ENCODE data around the gene TMEM204. TPM values are rescaled to one million over a fixed set of nuclear protein-coding genes. Genes with fewer than 3 reads are reported as not detected.

Gene TMEM204
- total RNA-seq, 6 donors from 2014 or later = 31.4 to 112 (median 48.4) TPM

GRCh38 chr16:1509307-1510221, 23.9 kb upstream of the TMEM204 start:
- WGBS, 2 donors = 65% methylated on average over 20 of the region's 44 CpGs; no CpG with 5 or more reads in 1 of the 2 donors
- DNase-seq = peak; percentile 43 to 73
- Histone ChIP-seq H3K27me3 (no peaks in the 10 kb centered on the region), H3K36me3 (peaks cover 0 to 52% (median 18%) of the 10 kb centered on the region in 4 donors), H3K4me1 (peaks cover 24 to 52% (median 27%) of the 10 kb centered on the region in 4 donors), H3K9me3 (peaks cover 0 to 6% (median 3%) of the 10 kb centered on the region in 4 donors), H3K27ac (peak overlapping the region; percentile 66 to 88 (median 82)), H3K4me3 (peak overlapping the region in 1 of 4 donors; percentile 12)
- TF ChIP-seq POLR2A (IDR thresholded peaks at IDR 0.05) (peak in 1 of 4 donors; percentile 16), POLR2AphosphoS5 (IDR thresholded peaks at IDR 0.05) (peak; percentile 16 to 80), EP300 (IDR thresholded peaks at IDR 0.05) (peak in 1 of 4 donors; percentile 3), CTCF (IDR thresholded peaks at IDR 0.05) (no peak)
- ATAC-seq (ENCODE audit: low FRiP score in 2 of 2) = no peak

GRCh38 chr16:1510272-1510671, 23.2 kb upstream of the TMEM204 start:
- WGBS, 2 donors = 78 to 80% methylated on average over 1 to 10 of the region's 10 CpGs
- no peak for DNase-seq

GRCh38 chr16:1510941-1511351, 22.5 kb upstream of the TMEM204 start:
- peak in 1 of 2 donors; percentile 81 for DNase-seq
- ATAC-seq (ENCODE audit: low FRiP score in 2 of 2) = no peak
- H3K4me3 ChIP-seq = no peak overlapping the region
- H3K27me3 ChIP-seq = no peaks in the 10 kb centered on the region
- TF ChIP-seq POLR2A (IDR thresholded peaks at IDR 0.05) = no peak
- no peak for TF ChIP-seq POLR2AphosphoS5 (IDR thresholded peaks at IDR 0.05)
- peaks cover 24 to 52% (median 27%) of the 10 kb centered on the region in 4 donors for H3K4me1 ChIP-seq
- peaks cover 0 to 6% (median 3%) of the 10 kb centered on the region in 4 donors for H3K9me3 ChIP-seq
- peaks cover 0 to 46% (median 15%) of the 10 kb centered on the region in 4 donors for H3K36me3 ChIP-seq
- 93 to 95% methylated on average over 21 to 26 of the region's 26 CpGs for WGBS, 2 donors
- peak overlapping the region in 2 of 4 donors; percentile 4 to 88 for H3K27ac ChIP-seq

More at GRCh38 chr16:1510272-1510671, 23.2 kb upstream of the TMEM204 start:
- Histone ChIP-seq H3K27me3 (no peaks in the 10 kb centered on the region), H3K27ac (peak overlapping the region; percentile 66 to 88 (median 82)), H3K36me3 (peaks cover 0 to 52% (median 18%) of the 10 kb centered on the region in 4 donors), H3K9me3 (peaks cover 0 to 6% (median 3%) of the 10 kb centered on the region in 4 donors), H3K4me1 (peaks cover 24 to 52% (median 27%) of the 10 kb centered on the region in 4 donors), H3K4me3 (no peak overlapping the region)
- no peak for TF ChIP-seq CTCF (IDR thresholded peaks at IDR 0.05)
- TF ChIP-seq POLR2A (IDR thresholded peaks at IDR 0.05) = no peak
- no peak for TF ChIP-seq POLR2AphosphoS5 (IDR thresholded peaks at IDR 0.05)
- no peak for TF ChIP-seq EP300 (IDR thresholded peaks at IDR 0.05)
- ATAC-seq (ENCODE audit: low FRiP score in 2 of 2) = no peak

DNA sequence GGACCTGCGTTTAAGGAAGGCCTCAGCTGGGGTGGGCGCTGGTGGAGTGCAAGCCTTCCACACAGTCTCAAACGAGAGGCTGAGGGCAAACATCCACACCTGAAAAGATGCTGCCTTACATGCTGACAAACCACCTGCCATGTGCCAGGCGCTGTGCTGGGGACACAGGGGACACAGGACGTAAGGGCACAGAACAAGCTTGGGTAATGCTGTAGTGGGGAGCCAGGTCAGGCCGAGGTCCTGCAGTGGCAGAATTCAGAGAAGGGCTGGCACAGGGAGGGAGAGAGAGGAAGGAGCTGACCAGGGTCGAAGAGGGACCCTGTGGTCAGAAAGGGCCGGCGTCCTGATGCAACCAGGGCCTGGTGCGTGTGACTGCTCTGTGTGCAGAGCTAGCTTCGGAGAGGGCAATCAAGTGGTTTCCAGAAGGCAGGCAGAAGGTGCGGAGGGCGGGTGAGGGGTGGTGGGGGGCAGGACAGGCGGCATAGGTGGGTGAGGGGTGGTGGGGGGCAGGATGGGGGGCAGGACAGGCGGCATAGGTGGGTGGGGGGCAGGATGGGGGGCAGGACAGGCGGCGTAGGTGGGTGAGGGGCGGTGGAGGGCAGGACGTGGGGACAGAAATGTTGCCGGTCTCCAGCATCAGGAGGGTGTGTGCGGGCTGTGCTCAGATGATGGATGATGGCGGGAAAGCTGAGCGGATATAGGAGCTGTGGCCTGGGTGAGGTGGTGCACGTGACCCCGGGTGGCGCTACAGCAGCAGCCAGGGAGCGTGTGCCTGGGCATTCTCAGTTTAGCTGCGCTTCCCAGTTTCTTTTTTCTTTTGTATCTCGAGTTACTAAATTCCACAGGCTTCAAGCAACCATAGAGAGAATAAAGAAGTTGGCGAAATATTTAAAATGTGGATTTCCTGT, 21.6 kb upstream of the TMEM204 start:
- Histone ChIP-seq H3K27ac (peak overlapping the region in 3 of 4 donors; percentile 12 to 88 (median 17)), H3K9me3 (peaks cover 0 to 6% (median 3%) of the 10 kb centered on the region in 4 donors), H3K36me3 (peaks cover 0 to 36% (median 11%) of the 10 kb centered on the region in 4 donors), H3K4me1 (peaks cover 24 to 52% (median 27%) of the 10 kb centered on the region in 4 donors), H3K4me3 (no peak overlapping the region), H3K27me3 (no peaks in the 10 kb centered on the region)
- ATAC-seq (ENCODE audit: low FRiP score in 2 of 2) (no peak), DNase-seq (peak in 1 of 2 donors; percentile 40)
- WGBS, 2 donors = 53 to 74% methylated on average over 27 to 29 of the region's 30 CpGs
- no peak for TF ChIP-seq POLR2A (IDR thresholded peaks at IDR 0.05)
- no peak for TF ChIP-seq POLR2AphosphoS5 (IDR thresholded peaks at IDR 0.05)
- no peak for TF ChIP-seq EP300 (IDR thresholded peaks at IDR 0.05)
- no peak for TF ChIP-seq CTCF (IDR thresholded peaks at IDR 0.05)
